GM12892 (cell line): Measurements from ENCODE around the gene RAET1G.

Experiments used
- POLR2A ChIP-seq: IDR thresholded peaks from 2 replicates; pipeline ENCODE4 v1.6.1; 2011; ENCODE audit warnings: low read depth, low read length, control low read depth
- POLR2AphosphoS5 ChIP-seq: IDR thresholded peaks from 2 replicates; pipeline ENCODE4 v1.6.1; 2011; ENCODE audit warnings: low read depth, low read length, control low read depth
- TAF1 ChIP-seq: IDR thresholded peaks from 2 replicates; pipeline ENCODE4 v1.6.1; 2011; ENCODE audit warnings: low read depth, mild to moderate bottlenecking, control low read depth, low read length, borderline replicate concordance

- TF ChIP-seq POLR2A (no peak), POLR2AphosphoS5 (no peak), TAF1 (no peak)
Observed at GRCh38 chr6:149897855-149898744, 24.8 kb downstream of the RAET1G start, which contains the start of gene RAET1E.
